Activated T-cell treated with anti-CD3 and anti-CD28 coated beads, Interleukin-2, amount 50 U/mL, for 1 hour (primary cell): ENCODE measurements around the gene ZBTB20.

Source experiments
- DNase-seq: peaks from one replicate; pipeline ENCODE4 v3.0.0-alpha.2; 2020

The ZBTB20 gene

GRCh38 chr3:114746502-114746901, 400.6 kb downstream of the ZBTB20 start:
- no peak for DNase-seq

GRCh38 chr3:114745322-114746240, 401.5 kb downstream of the ZBTB20 start:
- no peak for DNase-seq

GRCh38 chr3:114743746-114744485, 403.2 kb downstream of the ZBTB20 start:
- DNase-seq, result no peak

- no peak for DNase-seq
These were observed 406.0 kb downstream of the ZBTB20 start for GRCh38 chr3:114741066-114741465.

GRCh38 chr3:114739627-114740026, 407.5 kb downstream of the ZBTB20 start:
- no peak for DNase-seq

- DNase-seq, result no peak
These were observed 414.7 kb downstream of the ZBTB20 start for GRCh38 chr3:114732353-114732752.

GRCh38 chr3:114730397-114730796, 416.7 kb downstream of the ZBTB20 start:
- DNase-seq, result no peak

GRCh38 chr3:114727373-114727772, 419.7 kb downstream of the ZBTB20 start:
- DNase-seq, result no peak

- DNase-seq, result no peak
These were observed 421.1 kb downstream of the ZBTB20 start for GRCh38 chr3:114725966-114726365.

- no peak for DNase-seq
These were observed 424.6 kb downstream of the ZBTB20 start for GRCh38 chr3:114722530-114722929.

- DNase-seq, result no peak
These were observed 425.2 kb downstream of the ZBTB20 start for GRCh38 chr3:114721864-114722263.

- DNase-seq, result no peak
These were observed 425.9 kb downstream of the ZBTB20 start for GRCh38 chr3:114721209-114721608.

GRCh38 chr3:114718898-114719210, 428.2 kb downstream of the ZBTB20 start:
- DNase-seq, result no peak

GRCh38 chr3:114718071-114718897, 428.8 kb downstream of the ZBTB20 start:
- no peak for DNase-seq

GRCh38 chr3:114716916-114717315, 430.2 kb downstream of the ZBTB20 start:
- no peak for DNase-seq

- DNase-seq, result no peak
These were observed 431.0 kb downstream of the ZBTB20 start for GRCh38 chr3:114716126-114716525.

GRCh38 chr3:114714957-114715460, 432.1 kb downstream of the ZBTB20 start:
- DNase-seq, result no peak

- DNase-seq, result no peak
These were observed 432.9 kb downstream of the ZBTB20 start for GRCh38 chr3:114714237-114714636.

- no peak for DNase-seq
These were observed 434.2 kb downstream of the ZBTB20 start for GRCh38 chr3:114712728-114713492.

GRCh38 chr3:114711321-114711886, 435.7 kb downstream of the ZBTB20 start:
- no peak for DNase-seq

- DNase-seq, result no peak
These were observed 438.0 kb downstream of the ZBTB20 start for GRCh38 chr3:114709102-114709501.
